ENCODE results near the gene STS.

The STS gene

GRCh38 chrX:7120878-7121219, 26.7 kb upstream of the STS start:
- H3K4me3 Mint-ChIP-seq: no peak overlapping the region
- no peaks in the 10 kb centered on the region for H3K27me3 Mint-ChIP-seq
- no peak for DNase-seq
- H3K9me3 Mint-ChIP-seq: no peaks in the 10 kb centered on the region
- H3K4me1 Mint-ChIP-seq: peaks cover 11% of the 10 kb centered on the region
- H3K27ac Mint-ChIP-seq: peak overlapping the region in 1 of 2 donors; percentile 42
- no peak for ATAC-seq

- no peak for ATAC-seq
- DNase-seq: no peak
- H3K9me3 Mint-ChIP-seq: no peaks in the 10 kb centered on the region
- H3K4me1 Mint-ChIP-seq: no peaks in the 10 kb centered on the region
- no peak overlapping the region for H3K4me3 Mint-ChIP-seq
- no peaks in the 10 kb centered on the region for H3K27me3 Mint-ChIP-seq
- no peak overlapping the region for H3K27ac Mint-ChIP-seq
Observed at GRCh38 chrX:7127056-7127455, 20.5 kb upstream of the STS start.

GRCh38 chrX:7131621-7132020, 15.9 kb upstream of the STS start:
- no peaks in the 10 kb centered on the region for H3K9me3 Mint-ChIP-seq
- H3K27me3 Mint-ChIP-seq: no peaks in the 10 kb centered on the region
- H3K4me1 Mint-ChIP-seq: peaks cover 10% of the 10 kb centered on the region
- no peak overlapping the region for H3K4me3 Mint-ChIP-seq
- no peak for ATAC-seq
- DNase-seq: no peak
- H3K27ac Mint-ChIP-seq: no peak overlapping the region

- Mint-ChIP-seq H3K4me1 (peaks cover 10% of the 10 kb centered on the region), H3K9me3 (no peaks in the 10 kb centered on the region), H3K4me3 (peak overlapping the region in 1 of 2 donors; percentile 61), H3K27ac (peak overlapping the region in 1 of 2 donors; percentile 75), H3K27me3 (no peaks in the 10 kb centered on the region)
- ATAC-seq (peak; percentile 79), DNase-seq (no peak)
Observed at GRCh38 chrX:7132335-7133049, 15.0 kb upstream of the STS start.

- Mint-ChIP-seq H3K4me3 (peak overlapping the region in 1 of 2 donors; percentile 61), H3K27ac (peak overlapping the region in 1 of 2 donors; percentile 75), H3K9me3 (no peaks in the 10 kb centered on the region), H3K27me3 (no peaks in the 10 kb centered on the region), H3K4me1 (peaks cover 13% of the 10 kb centered on the region)
- DNase-seq (no peak), ATAC-seq (no peak)
Observed at GRCh38 chrX:7133050-7133440, 14.5 kb upstream of the STS start.

- no peaks in the 10 kb centered on the region for H3K9me3 Mint-ChIP-seq
- no peaks in the 10 kb centered on the region for H3K27me3 Mint-ChIP-seq
Observed at GRCh38 chrX:7134981-7135380, 12.5 kb upstream of the STS start.

GRCh38 chrX:7139202-7140081, 8.1 kb upstream of the STS start:
- H3K4me3 Mint-ChIP-seq: no peak overlapping the region
- H3K4me1 Mint-ChIP-seq: peaks cover 5% of the 10 kb centered on the region
- H3K27me3 Mint-ChIP-seq: no peaks in the 10 kb centered on the region
- DNase-seq (no peak), ATAC-seq (no peak)
- no peak overlapping the region for H3K27ac Mint-ChIP-seq
- no peaks in the 10 kb centered on the region for H3K9me3 Mint-ChIP-seq

More at GRCh38 chrX:7134981-7135380, 12.5 kb upstream of the STS start:
- Mint-ChIP-seq H3K4me3 (no peak overlapping the region), H3K27ac (no peak overlapping the region), H3K4me1 (peaks cover 15% of the 10 kb centered on the region)
- ATAC-seq: no peak
- DNase-seq: no peak

- H3K9me3 Mint-ChIP-seq: no peaks in the 10 kb centered on the region
- H3K4me1 Mint-ChIP-seq: peaks cover 10% of the 10 kb centered on the region
- ATAC-seq (no peak), DNase-seq (no peak)
- H3K27ac Mint-ChIP-seq: no peak overlapping the region
- H3K4me3 Mint-ChIP-seq: no peak overlapping the region
- H3K27me3 Mint-ChIP-seq: no peaks in the 10 kb centered on the region
Observed at GRCh38 chrX:7143076-7143475, 4.4 kb upstream of the STS start.

GRCh38 chrX:7143941-7144525, 3.5 kb upstream of the STS start:
- no peak overlapping the region for H3K27ac Mint-ChIP-seq
- ATAC-seq: no peak
- no peaks in the 10 kb centered on the region for H3K27me3 Mint-ChIP-seq
- no peak overlapping the region for H3K4me3 Mint-ChIP-seq
- no peaks in the 10 kb centered on the region for H3K9me3 Mint-ChIP-seq
- H3K4me1 Mint-ChIP-seq: peaks cover 8% of the 10 kb centered on the region
- no peak for DNase-seq

- Mint-ChIP-seq H3K27me3 (no peaks in the 10 kb centered on the region), H3K27ac (peak overlapping the region; percentile 52 to 78)
- ATAC-seq: no peak
Observed at GRCh38 chrX:7145454-7145853, 2.1 kb upstream of the STS start.

GRCh38 chrX:7146020-7146702, 1.4 kb upstream of the STS start:
- Mint-ChIP-seq H3K27me3 (no peaks in the 10 kb centered on the region), H3K27ac (peak overlapping the region in 1 of 2 donors; percentile 52), H3K4me1 (peaks cover 8% of the 10 kb centered on the region), H3K9me3 (no peaks in the 10 kb centered on the region), H3K4me3 (no peak overlapping the region)
- DNase-seq (no peak), ATAC-seq (no peak)

More at GRCh38 chrX:7145454-7145853, 2.1 kb upstream of the STS start:
- DNase-seq: no peak
- Mint-ChIP-seq H3K4me3 (no peak overlapping the region), H3K4me1 (peaks cover 8% of the 10 kb centered on the region), H3K9me3 (no peaks in the 10 kb centered on the region)

- DNase-seq (no peak), ATAC-seq (peak; percentile 24)
Observed at GRCh38 chrX:7146703-7147412, 654 bp upstream of the STS start.

GRCh38 chrX:7147978-7148854, 704 bp downstream of the STS start, which contains the start of gene PUDP:
PUDP (minus strand) TSS chrX:7148153; CDS start chrX:7148113, 40 bp downstream.
- DNase-seq (peak; percentile 83 to 85), ATAC-seq (peak; percentile 92)
- peak within 1 kb of the TSS; percentile 65 to 95 for H3K27ac Mint-ChIP-seq
- H3K9me3 Mint-ChIP-seq: no peaks in the 10 kb centered on the region
- peak within 1 kb of the TSS; percentile 75 to 82 for H3K4me3 Mint-ChIP-seq
- H3K4me1 Mint-ChIP-seq: peaks cover 8% of the 10 kb centered on the region
- no peaks in the 10 kb centered on the region for H3K27me3 Mint-ChIP-seq

More at GRCh38 chrX:7146703-7147412, 654 bp upstream of the STS start:
- no peaks in the 10 kb centered on the region for H3K9me3 Mint-ChIP-seq
- H3K4me3 Mint-ChIP-seq: peak overlapping the region; percentile 75 to 78
- H3K4me1 Mint-ChIP-seq: peaks cover 8% of the 10 kb centered on the region
- peak overlapping the region; percentile 46 to 92 for H3K27ac Mint-ChIP-seq
- H3K27me3 Mint-ChIP-seq: no peaks in the 10 kb centered on the region

- no peak for ATAC-seq
- no peaks in the 10 kb centered on the region for H3K27me3 Mint-ChIP-seq
- no peak for DNase-seq
- H3K4me1 Mint-ChIP-seq: peaks cover 8% of the 10 kb centered on the region
- H3K9me3 Mint-ChIP-seq: no peaks in the 10 kb centered on the region
- H3K4me3 Mint-ChIP-seq: no peak overlapping the region
- H3K27ac Mint-ChIP-seq: no peak overlapping the region
Observed at GRCh38 chrX:7149411-7149810, 1.9 kb downstream of the STS start.
